Hematopoietic multipotent progenitor cell treated with erythropoietin and hydrocortisone succinate and interleukin-3 and kit ligand, for 17 days (in vitro differentiated cells): ENCODE data around the gene RBM12.

Experiments
- DNase-seq: peaks from one replicate; pipeline ENCODE4 v3.0.0-alpha.2; 2015; ENCODE audit warnings: low spot score

Gene RBM12

GRCh38 chr20:35600176-35600992 lies 64.3 kb downstream of the RBM12 start:
- DNase-seq, result no peak

GRCh38 chr20:35599776-35600120 lies 65.0 kb downstream of the RBM12 start:
- DNase-seq, result no peak
